B cell (primary cell): ENCODE data around the gene COL9A3. TPM values are rescaled to one million over a fixed set of nuclear protein-coding genes. Genes with fewer than 3 reads are reported as not detected.

ENCODE experiments used
- ATAC-seq: fragments of 200-7000 bp; cut with Tn5 transposase; one replicate; pipeline ENCODE4 v1.10.0; 2021; ENCODE audit warnings: low read depth, mild to moderate bottlenecking, moderate number of reproducible peaks, moderate library complexity
- CTCF ChIA-PET: fragments of 350-600 bp; sonication (Branson Sonifier 250); formaldehyde crosslinking; loops from one replicate; lab custom pipeline; 2021; ENCODE audit warnings: antibody characterized with exemption, inconsistent platforms; lab: Charles Lee
- POLR2A ChIA-PET: fragments of 350-600 bp; sonication (Branson Sonifier 250); formaldehyde crosslinking; loops from one replicate; lab custom pipeline; 2021; ENCODE audit warnings: antibody characterized with exemption; lab: Charles Lee
- DNase-seq: peaks from one replicate; pipeline ENCODE4 v3.0.0; 2013
- H2AFZ ChIP-seq: 2 replicates; pipeline ENCODE4 v1.6.1; 2012; ENCODE audit warnings: mild to moderate bottlenecking, low read depth, low read length; ENCODE audit not compliant: insufficient read depth, poor library complexity, severe bottlenecking
- H3K27ac ChIP-seq, 2 donors: 1 replicate in 1 of 2; 2 replicates in 1 of 2; pipeline ENCODE4 v1.5.1; 2012 to 2013; ENCODE audit warnings: low read length in 2 of 2, mild to moderate bottlenecking in 2 of 2, moderate library complexity in 1 of 2
- H3K27me3 ChIP-seq, 4 experiments: fragments of 200-600 bp in 1 of 4; sonication (generic) in 1 of 4; replicated peaks in 1 of 4; 1 replicate in 2 of 4; 2 replicates in 2 of 4; pipeline versions ENCODE4 v1.6.1 to v1.7.0; 2013 to 2016; ENCODE audit warnings: low read length in 3 of 4, mild to moderate bottlenecking in 2 of 4, mixed read lengths in 1 of 4, moderate library complexity in 1 of 4; ENCODE audit not compliant: insufficient read depth in 4 of 4, control insufficient read depth in 3 of 4; ENCODE audit errors: control extremely low read depth in 1 of 4
- H3K36me3 ChIP-seq, 2 experiments: replicated peaks in 1 of 2; 1 replicate in 1 of 2; 2 replicates in 1 of 2; pipeline versions ENCODE4 v1.6.1 to v1.7.1; 2013; ENCODE audit warnings: low read length in 1 of 2; ENCODE audit not compliant: insufficient read depth in 2 of 2, control insufficient read depth in 1 of 2; ENCODE audit errors: control extremely low read depth in 1 of 2, extremely low read depth in 1 of 2
- H3K4me1 ChIP-seq, 2 donors: fragments of 200-600 bp in 1 of 2; sonication (generic) in 1 of 2; 1 replicate in 1 of 2; 2 replicates in 1 of 2; pipeline versions ENCODE4 v1.5.1 to v1.6.1; 2013 to 2017; ENCODE audit warnings: low read length in 2 of 2; ENCODE audit not compliant: control insufficient read depth in 2 of 2, insufficient read depth in 2 of 2
- H3K4me2 ChIP-seq: replicated peaks from 2 replicates; pipeline ENCODE3; 2012; ENCODE audit warnings: mild to moderate bottlenecking, low read depth, low read length; ENCODE audit not compliant: poor library complexity, severe bottlenecking
- H3K4me3 ChIP-seq, 5 experiments: fragments of 200-600 bp in 1 of 5; sonication (generic) in 1 of 5; 1 replicate in 3 of 5; 2 replicates in 2 of 5; pipeline versions ENCODE4 v1.5.1 to v1.7.0; 2011 to 2016; ENCODE audit warnings: low read length in 4 of 5, mild to moderate bottlenecking in 4 of 5, low read depth in 2 of 5, control low read depth in 1 of 5, moderate library complexity in 1 of 5; ENCODE audit not compliant: insufficient read depth in 1 of 5; ENCODE audit errors: control extremely low read depth in 1 of 5, extremely low read depth in 1 of 5
- H3K79me2 ChIP-seq: fragments of 200-600 bp; sonication (generic); one replicate; pipeline ENCODE4 v1.6.0; 2016; ENCODE audit warnings: low read length; ENCODE audit not compliant: control insufficient read depth, insufficient read depth
- H3K9ac ChIP-seq: fragments of 200-600 bp; sonication (generic); 2 replicates; pipeline ENCODE4 v1.6.1; 2017; ENCODE audit warnings: mild to moderate bottlenecking, low read length, moderate library complexity
- H3K9me3 ChIP-seq, 3 donors: one replicate each; pipeline versions ENCODE4 v1.6.1 to v1.7.1; 2013; ENCODE audit warnings: low read length in 2 of 3; ENCODE audit not compliant: control insufficient read depth in 2 of 3, insufficient read depth in 1 of 3; ENCODE audit errors: control extremely low read depth in 1 of 3
- H4K20me1 ChIP-seq: 2 replicates; pipeline ENCODE4 v1.6.0; 2012; ENCODE audit warnings: mild to moderate bottlenecking, low read length; ENCODE audit not compliant: insufficient read depth, control insufficient read depth, poor library complexity, severe bottlenecking
- H3K27ac Mint-ChIP-seq: one replicate; pipeline ENCODE4 v1.8.0; 2021; ENCODE audit warnings: mixed read lengths
- H3K27me3 Mint-ChIP-seq: one replicate; pipeline ENCODE4 v1.8.0; 2021; ENCODE audit warnings: mixed read lengths
- H3K4me1 Mint-ChIP-seq: one replicate; pipeline ENCODE4 v1.8.0; 2021; ENCODE audit warnings: mixed read lengths
- H3K4me3 Mint-ChIP-seq: one replicate; pipeline ENCODE4 v1.8.0; 2021; ENCODE audit warnings: mixed read lengths
- H3K9me3 Mint-ChIP-seq: one replicate; pipeline ENCODE4 v1.8.0; 2022; ENCODE audit warnings: mixed read lengths; ENCODE audit not compliant: insufficient read depth
- CTCF ChIP-seq: fragments of 200-600 bp; IDR thresholded peaks from one replicate; pipeline ENCODE4 v1.8.0; 2022; ENCODE audit warnings: antibody characterized with exemption, mild to moderate bottlenecking
- EZH2 ChIP-seq: IDR thresholded peaks from 2 replicates; pipeline ENCODE4 v1.6.1; 2012; ENCODE audit warnings: borderline replicate concordance, low read depth, mild to moderate bottlenecking, moderate library complexity, low read length; ENCODE audit not compliant: insufficient read depth, poor library complexity, severe bottlenecking
- WGBS: methylation state at CpG from one replicate; pipeline ENCODE4 v1.1.5; 2013; ENCODE audit warnings: missing lambda C conversion rate; ENCODE audit not compliant: insufficient coverage; 5-methylcytosine and 5-hydroxymethylcytosine counted together
- intact Hi-C: fragments of 100-400 bp; cut with micrococcal nuclease; formaldehyde crosslinking; loops from one replicate; pipeline ENCODE4 v1.10.0; 2022
- polyA plus RNA-seq: library from polyadenylated mRNA; depleted of rRNA; stranded (reverse); fragments of >200 nt; gene quantifications from 2 replicates; pipeline ENCODE4 v1.2.3, GENCODE V29; 2012
- total RNA-seq, 2 donors: library from RNA; stranded (reverse); fragments of 120-200 nt in 1 of 2; gene quantifications; 1 replicate in 1 of 2; 2 replicates in 1 of 2; pipeline versions ENCODE4 v1.2.3 to v1.2.4, GENCODE V29; 2013 to 2022

The COL9A3 gene
- total and polyA plus RNA-seq, 2 donors (not counting 1 experiment from before 2014, with no cell fraction given), result 10.7 to 96.3 TPM

DNA sequence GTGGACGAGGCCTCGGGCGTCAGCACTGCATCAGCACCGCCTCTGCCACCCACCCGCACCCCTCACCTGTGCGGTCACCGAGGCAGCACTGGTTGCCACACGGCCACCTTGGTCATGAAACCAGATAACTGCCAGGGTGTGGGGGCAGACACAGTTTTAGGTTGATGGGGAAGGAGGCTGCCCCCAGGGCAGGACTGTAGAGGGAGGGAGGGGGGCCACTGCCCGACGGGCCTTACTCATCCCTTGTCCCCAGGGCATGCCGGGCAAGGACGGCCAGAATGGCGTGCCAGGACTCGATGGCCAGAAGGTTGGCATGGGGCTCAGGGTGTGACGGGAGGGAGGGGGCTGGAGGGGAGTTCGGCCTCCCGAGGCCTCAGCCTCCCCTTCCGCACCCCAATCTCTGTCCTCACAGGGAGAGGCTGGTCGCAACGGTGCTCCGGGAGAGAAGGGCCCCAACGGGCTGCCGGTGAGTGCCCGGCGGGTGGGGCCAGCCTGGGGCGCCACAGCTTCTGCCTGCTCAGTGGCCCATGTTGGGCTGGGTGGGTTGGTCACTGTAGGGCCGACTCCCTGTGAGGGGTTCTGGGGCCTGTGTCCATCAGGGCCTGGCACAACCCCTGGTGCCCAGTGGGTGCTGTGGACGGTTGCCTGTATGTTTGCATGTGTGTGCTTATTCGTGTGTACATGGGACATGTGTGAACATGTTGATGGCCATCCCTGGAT, 11.8 kb downstream of the COL9A3 start:
- H3K27ac Mint-ChIP-seq, result no peak overlapping the region
- CTCF ChIA-PET, result no interaction called here
- no peak overlapping the region for H3K4me2 ChIP-seq

More for the DNA sequence above, 11.8 kb downstream of the COL9A3 start:
- no peak for ATAC-seq
- no peak overlapping the region for H3K4me3 ChIP-seq
- H3K4me1 ChIP-seq, result peaks cover 46 to 53% of the 10 kb centered on the region in 2 donors
- peaks cover 4% of the 10 kb centered on the region for H4K20me1 ChIP-seq
- H3K79me2 ChIP-seq, result no peaks in the 10 kb centered on the region
- 94% methylated on average over 25 of the region's 29 CpGs for WGBS
- H3K36me3 ChIP-seq, result no peaks in the 10 kb centered on the region
- Mint-ChIP-seq H3K9me3 (no peaks in the 10 kb centered on the region), H3K27me3 (no peaks in the 10 kb centered on the region), H3K4me1 (peaks cover 32% of the 10 kb centered on the region), H3K4me3 (no peak overlapping the region)
- H3K27ac ChIP-seq, result no peak overlapping the region
- intact Hi-C loops, result no loop called here
- no peak overlapping the region for H2AFZ ChIP-seq
- no peaks in the 10 kb centered on the region for H3K9me3 ChIP-seq
- no peak for TF ChIP-seq EZH2
- no peak for TF ChIP-seq CTCF
- no peaks in the 10 kb centered on the region for H3K27me3 ChIP-seq
- POLR2A ChIA-PET, result no interaction called here
- H3K9ac ChIP-seq, result no peak overlapping the region
- peak; percentile 12 for DNase-seq
